GM12878 (cell line): ENCODE measurements around the gene IFNG-AS1. TPM values are rescaled to one million over a fixed set of nuclear protein-coding genes. Genes with fewer than 3 reads are reported as not detected.

Source experiments
- ATAC-seq: fragments of 200-7000 bp; cut with Tn5 transposase; 3 replicates; pipeline ENCODE4 v1.9.1; 2020; ENCODE audit warnings: mild to moderate bottlenecking, moderate library complexity
- BruUV-seq: library from RNA; stranded (reverse); fragments of 400-500 nt; replicated peaks from 2 replicates; lab custom pipeline; 2021; lab: Mats Ljungman, UMichigan
- CTCF ChIA-PET: fragments of 300-600 bp; sonication (Branson Sonifier 250); formaldehyde crosslinking; extraction: SDS; loops from one replicate; lab custom pipeline; 2021; ENCODE audit warnings: inconsistent platforms; lab: Yijun Ruan, JAX
- POLR2A ChIA-PET: fragments of 350-600 bp; formaldehyde crosslinking; extraction: SDS; loops from one replicate; lab custom pipeline; 2021; ENCODE audit warnings: inconsistent platforms; lab: Charles Lee
- RAD21 ChIA-PET: fragments of 300-600 bp; sonication (Branson Sonifier 250); formaldehyde crosslinking; loops from one replicate; lab custom pipeline; 2023; ENCODE audit warnings: antibody characterized with exemption; ENCODE audit not compliant: unreplicated experiment; lab: Charles Lee
- SMC1A ChIA-PET: fragments of 300-600 bp; sonication (Branson Sonifier 250); formaldehyde crosslinking; loops from one replicate; lab custom pipeline; 2023; ENCODE audit not compliant: unreplicated experiment, uncharacterized antibody; lab: Charles Lee
- DNase-seq: peaks from one replicate; pipeline ENCODE4 v3.0.0-alpha.2; 2011; ENCODE audit warnings: low read depth, low spot score
- FAIRE-seq: peaks from 3 replicates; lab custom pipeline; 2011; peaks lifted over from hg19 to GRCh38; lab: Jason Lieb, UNC
- H2AFZ ChIP-seq: 2 replicates; pipeline ENCODE4 v1.6.0; 2011; ENCODE audit warnings: low read depth, low read length, control low read depth; ENCODE audit not compliant: control insufficient read depth
- H3K27ac ChIP-seq: 2 replicates; pipeline ENCODE4 v1.5.1; 2011; ENCODE audit warnings: control low read depth; ENCODE audit not compliant: control insufficient read depth, insufficient read depth
- H3K27me3 ChIP-seq, 2 experiments: replicated peaks in 1 of 2; 2 replicates each; pipeline versions ENCODE4 v1.6.0 to v1.6.1; 2011; ENCODE audit warnings: low read length in 1 of 2; ENCODE audit not compliant: control insufficient read depth in 2 of 2, insufficient read depth in 2 of 2
- H3K36me3 ChIP-seq, 2 experiments: 2 replicates each; pipeline ENCODE4 v1.5.1; 2011; ENCODE audit warnings: low read length in 1 of 2; ENCODE audit not compliant: control insufficient read depth in 2 of 2, insufficient read depth in 2 of 2
- H3K4me1 ChIP-seq: 2 replicates; pipeline ENCODE4 v1.6.1; 2011; ENCODE audit warnings: mild to moderate bottlenecking, low read length, moderate library complexity, mixed read lengths; ENCODE audit not compliant: control insufficient read depth, insufficient read depth
- H3K4me2 ChIP-seq: 2 replicates; pipeline ENCODE4 v1.6.0; 2011; ENCODE audit warnings: control low read depth; ENCODE audit not compliant: control insufficient read depth, insufficient read depth
- H3K4me3 ChIP-seq: fragments of 200-600 bp; sonication (generic); 2 replicates; pipeline ENCODE4 v1.5.1; 2016
- H3K79me2 ChIP-seq: 2 replicates; pipeline ENCODE4 v1.6.0; 2011; ENCODE audit warnings: low read length; ENCODE audit not compliant: control insufficient read depth, insufficient read depth
- H3K9ac ChIP-seq: 2 replicates; pipeline ENCODE4 v1.8.0; 2011; ENCODE audit warnings: low read length, control low read depth, mixed read lengths; ENCODE audit not compliant: control insufficient read depth, insufficient read depth
- H3K9me3 ChIP-seq: replicated peaks from 3 replicates; pipeline ENCODE4 v1.5.1; 2011; ENCODE audit warnings: mild to moderate bottlenecking, low read length; ENCODE audit not compliant: control insufficient read depth, insufficient read depth
- H4K20me1 ChIP-seq: 2 replicates; pipeline ENCODE4 v1.6.0; 2011; ENCODE audit not compliant: control insufficient read depth, insufficient read depth
- BCLAF1 ChIP-seq: fragments of 450-650 bp; IDR thresholded peaks from 2 replicates; pipeline ENCODE4 v1.6.1; 2017; ENCODE audit warnings: antibody characterized with exemption, mild to moderate bottlenecking, moderate library complexity
- EP300 ChIP-seq, 2 experiments: fragments of 150-350 bp in 1 of 2; IDR thresholded peaks; 2 replicates each; pipeline ENCODE4 v1.6.1; 2011 to 2012; ENCODE audit warnings: low read depth in 2 of 2, low read length in 2 of 2, borderline replicate concordance in 1 of 2, improper control_type of control experiment in 1 of 2, inconsistent platforms in 1 of 2; ENCODE audit not compliant: control insufficient read depth in 1 of 2
- HDAC6 ChIP-seq: fragments of 200-600 bp; sonication (generic); IDR thresholded peaks from one replicate; pipeline ENCODE4 v1.8.0; 2017; ENCODE audit warnings: antibody characterized with exemption; ENCODE audit not compliant: unreplicated experiment
- NFIC ChIP-seq: IDR thresholded peaks from 2 replicates; pipeline ENCODE4 v1.6.1; 2012; ENCODE audit warnings: low read depth, mild to moderate bottlenecking, inconsistent platforms, low read length, moderate library complexity
- NFYB ChIP-seq: IDR thresholded peaks from 2 replicates; pipeline ENCODE4 v1.6.1; 2011; ENCODE audit warnings: low read depth, mild to moderate bottlenecking, low read length, improper control_type of control experiment, moderate library complexity; ENCODE audit not compliant: insufficient read depth
- PBX3 ChIP-seq: IDR thresholded peaks from 2 replicates; pipeline ENCODE4 v1.6.1; 2011; ENCODE audit warnings: mild to moderate bottlenecking, low read depth, low read length, moderate library complexity; ENCODE audit not compliant: insufficient replicate concordance
- RB1 ChIP-seq: fragments of 450-650 bp; formaldehyde crosslinking; IDR thresholded peaks from 2 replicates; pipeline ENCODE4 v1.6.1; 2017; ENCODE audit warnings: mild to moderate bottlenecking, borderline replicate concordance
- RBBP5 ChIP-seq: fragments of 200-600 bp; sonication (generic); conservative IDR thresholded peaks from 2 replicates; pipeline ENCODE4 v1.6.1; 2016
- RCOR1 ChIP-seq: conservative IDR thresholded peaks from 2 replicates; pipeline ENCODE4 v1.6.1; 2012; ENCODE audit warnings: low read depth, low read length, improper control_type of control experiment
- SRF ChIP-seq, 2 experiments: IDR thresholded peaks; 2 replicates each; pipeline ENCODE4 v1.6.1; 2011; ENCODE audit warnings: low read depth in 2 of 2, low read length in 2 of 2, mild to moderate bottlenecking in 1 of 2, moderate library complexity in 1 of 2
- WGBS: methylation state at CpG from one replicate; pipeline ENCODE4 v1.1.6; 2016; ENCODE audit warnings: low lambda C conversion rate; ENCODE audit not compliant: insufficient replicate concordance, insufficient coverage; ENCODE audit errors: missing lambda C conversion rate; 5-methylcytosine and 5-hydroxymethylcytosine counted together
- in situ Hi-C: fragments of 300-500 bp; cut with MboI; formaldehyde crosslinking; loops from 9 replicates; pipeline ENCODE4 v1.14.3; 2018; ENCODE audit warnings: mixed read lengths
- intact Hi-C: fragments of 100-400 bp; cut with micrococcal nuclease; formaldehyde crosslinking; loops from one replicate; pipeline ENCODE4 v1.14.2; 2022; ENCODE audit not compliant: unreplicated experiment
- polyA plus RNA-seq, 11 experiments: library from polyadenylated mRNA; depleted of rRNA in 4 of 11; unstranded in 6 of 11; stranded (reverse) in 5 of 11; fragments of >200 nt; fragmentation: Nextera tagmentation in 4 of 11; fragmentation: Illumina TruSeq in 1 of 11; extraction: Ambion mirVana in 4 of 11; extraction: Trizol in 1 of 11; gene quantifications; 1 replicate in 1 of 11; 2 replicates in 10 of 11; pipeline versions ENCODE4 v1.2.1 to v1.2.3, GENCODE V29; 2011 to 2016; ENCODE audit warnings: inconsistent platforms in 2 of 11, missing spikeins in 2 of 11, low read depth in 1 of 11
- total RNA-seq, 4 experiments: library from RNA; depleted of rRNA in 3 of 4; stranded (reverse); fragments of >200 nt in 3 of 4; fragmentation: Illumina TruSeq in 1 of 4; extraction: Trizol in 1 of 4; gene quantifications; 2 replicates each; pipeline versions ENCODE4 v1.2.1 to v1.2.3, GENCODE V29; 2013 to 2021

IFNG-AS1 gene
- total and polyA plus RNA-seq, 10 of the 15 experiments (the other 5 are each of a cell fraction or from before 2014, with no cell fraction given) = 0.40 to 1.9 (median 1.3) TPM

DNA sequence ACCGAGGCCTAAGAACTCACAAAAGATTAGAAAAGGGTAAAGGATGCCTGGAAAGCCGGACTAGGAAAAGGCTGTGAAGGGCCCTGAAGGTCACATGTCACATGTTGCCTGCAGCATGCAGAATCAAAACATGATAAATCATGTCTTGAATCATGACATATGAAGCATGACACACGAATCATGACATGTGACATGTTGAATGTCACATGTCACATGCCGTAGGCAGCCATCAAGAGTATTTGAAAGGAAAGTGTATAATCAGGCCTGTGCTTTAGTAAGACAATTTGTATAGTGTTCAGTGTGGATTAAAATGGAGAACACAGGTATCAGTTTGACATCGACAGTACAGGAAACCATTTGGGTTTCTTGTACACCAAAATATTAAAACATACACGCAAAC lies 30.8 kb downstream of the IFNG-AS1 start (continued):
- TF ChIP-seq NFYB = no peak
- TF ChIP-seq SRF (IDR thresholded peaks at IDR 0.05; ENCODE audit: low read depth in 2 of 2, low read length in 2 of 2) = no peak
- TF ChIP-seq RCOR1 = no peak
- TF ChIP-seq BCLAF1 = no peak
- no peak for TF ChIP-seq NFIC

GRCh38 chr12:68020699-68021098 lies 31.5 kb downstream of the IFNG-AS1 start:
- TF ChIP-seq EP300 (IDR thresholded peaks at IDR 0.05; ENCODE audit: borderline replicate concordance in 1 of 2, control insufficient read depth in 1 of 2, low read depth in 2 of 2, low read length in 2 of 2) = no peak
- no peak for TF ChIP-seq RBBP5
- TF ChIP-seq PBX3 = no peak
- no peak for TF ChIP-seq RB1
- TF ChIP-seq HDAC6 = no peak
- 50% methylated on average over 5 of the region's 5 CpGs for WGBS
- ATAC-seq (no peak), DNase-seq (no peak), FAIRE-seq (no peak)
- ChIA-PET RAD21 (no interaction called here), POLR2A (no interaction called here), CTCF (interaction anchor here (1.2 kb wide), 1 partner anchor 21 kb away, joined by 3 read pairs; no protein-coding TSS in a partner anchor), SMC1A (no interaction called here)
- no peaks in the 10 kb centered on the region for H3K27me3 ChIP-seq
- in situ Hi-C loops (no loop called here), intact Hi-C loops (no loop called here)
- no peak overlapping the region for H3K9ac ChIP-seq
- no peaks in the 10 kb centered on the region for H3K36me3 ChIP-seq
- H3K4me3 ChIP-seq = no peak overlapping the region
- H3K27ac ChIP-seq = no peak overlapping the region
- no peak overlapping the region for H3K4me2 ChIP-seq
- H2AFZ ChIP-seq = no peak overlapping the region
- no TSS peak for BruUV-seq
- no peaks in the 10 kb centered on the region for H3K4me1 ChIP-seq
- no peaks in the 10 kb centered on the region; the same call in 2 of the 3 replicates for H3K9me3 ChIP-seq
- H4K20me1 ChIP-seq = no peaks in the 10 kb centered on the region
- no peaks in the 10 kb centered on the region for H3K79me2 ChIP-seq
